ENCODE data around the gene LMAN2L.

LMAN2L gene, protein sequence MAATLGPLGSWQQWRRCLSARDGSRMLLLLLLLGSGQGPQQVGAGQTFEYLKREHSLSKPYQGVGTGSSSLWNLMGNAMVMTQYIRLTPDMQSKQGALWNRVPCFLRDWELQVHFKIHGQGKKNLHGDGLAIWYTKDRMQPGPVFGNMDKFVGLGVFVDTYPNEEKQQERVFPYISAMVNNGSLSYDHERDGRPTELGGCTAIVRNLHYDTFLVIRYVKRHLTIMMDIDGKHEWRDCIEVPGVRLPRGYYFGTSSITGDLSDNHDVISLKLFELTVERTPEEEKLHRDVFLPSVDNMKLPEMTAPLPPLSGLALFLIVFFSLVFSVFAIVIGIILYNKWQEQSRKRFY

DNA sequence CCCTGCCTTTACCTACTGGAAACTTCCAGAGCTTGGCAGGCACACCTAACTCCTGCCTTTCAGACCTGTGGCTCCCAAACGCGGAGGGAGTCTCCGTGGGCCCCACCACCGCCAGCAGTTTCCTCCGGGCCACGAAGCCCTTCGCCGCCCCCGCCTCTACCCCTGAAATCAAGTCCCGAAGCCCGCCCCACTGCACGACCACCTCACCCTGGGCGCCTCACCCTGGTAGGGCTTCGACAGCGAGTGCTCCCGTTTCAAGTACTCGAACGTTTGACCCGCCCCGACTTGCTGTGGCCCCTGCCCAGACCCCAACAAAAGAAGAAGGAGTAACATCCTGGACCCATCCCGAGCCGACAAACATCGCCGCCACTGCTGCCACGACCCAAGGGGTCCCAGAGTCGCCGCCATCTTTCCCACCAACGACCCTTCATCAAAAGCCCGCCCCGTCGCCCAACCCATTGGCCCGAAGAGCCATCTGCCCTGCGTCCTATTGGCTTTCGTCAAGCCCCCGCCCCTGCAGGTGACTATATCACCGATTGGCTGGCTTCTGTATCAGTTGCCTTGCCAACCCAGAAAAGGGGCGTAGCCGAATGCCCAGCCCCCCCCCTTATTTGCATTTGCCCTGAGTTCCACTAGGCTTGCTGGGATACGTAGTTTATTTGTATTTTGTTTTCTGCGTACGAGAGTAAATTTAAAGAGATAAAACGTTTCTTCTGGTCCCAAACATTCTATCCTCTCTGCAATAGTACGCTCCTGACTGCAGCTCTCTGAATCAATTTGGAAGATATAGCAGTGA is at the start of gene LMAN2L:
Gene LMAN2L (minus strand): TSS at position 432 of the 796 bp plus-strand sequence. CDS start 24 bp downstream, at position 408.
- DNase-seq: peak; percentile 98

DNA sequence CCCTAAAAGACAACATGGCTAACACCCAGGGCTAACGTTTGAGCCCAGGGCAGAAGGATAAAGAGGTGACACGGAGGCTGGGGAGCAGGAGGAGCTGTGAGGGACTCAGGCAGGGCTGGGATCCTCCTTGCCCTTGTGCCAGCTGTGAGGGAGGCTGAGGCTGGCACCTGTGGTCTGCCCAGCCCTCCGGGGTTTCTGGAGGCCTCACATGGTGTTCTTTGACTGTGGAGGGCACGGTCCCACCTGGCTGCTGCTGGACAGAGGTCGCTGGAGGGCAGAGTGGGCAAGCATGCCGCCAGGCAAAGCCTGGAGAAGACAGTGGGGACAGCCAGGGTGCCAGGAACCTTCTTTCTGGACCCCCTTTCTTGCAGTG is 49.4 kb upstream of the LMAN2L start:
- no peak for DNase-seq

DNA sequence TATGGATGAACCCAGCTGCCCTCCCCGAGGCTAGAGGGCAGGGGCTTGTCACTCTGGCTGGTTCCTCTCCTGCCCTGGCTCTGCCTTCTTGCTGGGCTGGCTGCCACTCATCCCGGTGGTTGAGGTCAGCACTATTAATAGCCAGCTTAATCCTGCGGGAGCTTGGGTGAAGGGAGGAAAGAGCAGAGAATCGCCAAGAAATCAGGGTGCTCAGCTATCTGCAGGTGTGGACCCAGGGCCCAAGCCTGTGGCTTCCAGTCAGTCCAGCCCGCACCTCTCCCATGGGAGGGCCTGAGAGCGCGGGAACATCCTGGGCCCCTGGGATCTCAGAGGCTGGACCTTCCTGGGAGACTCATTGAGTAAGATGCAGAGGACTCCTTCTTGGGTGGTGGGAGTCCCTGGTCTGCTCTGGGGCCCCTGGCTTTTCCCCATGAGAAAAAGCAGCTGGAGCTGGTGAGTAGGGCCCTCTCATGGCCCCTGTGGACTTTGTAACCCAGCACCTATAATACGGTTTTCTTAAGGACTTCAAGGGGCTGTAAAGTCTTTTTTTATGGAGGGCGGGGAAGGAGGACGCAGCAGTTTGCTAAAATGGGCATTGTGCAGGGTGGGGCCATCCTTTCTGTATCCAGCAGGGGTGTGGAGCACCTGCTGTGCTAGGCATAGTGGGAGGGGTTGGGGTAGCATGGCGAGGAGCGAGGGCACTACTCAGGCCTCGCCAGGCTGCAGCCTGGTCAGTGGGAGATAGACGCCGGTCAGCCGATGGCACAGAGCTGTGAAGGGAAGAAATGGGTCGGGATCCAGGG is 48.8 kb upstream of the LMAN2L start:
- no peak for DNase-seq

DNA sequence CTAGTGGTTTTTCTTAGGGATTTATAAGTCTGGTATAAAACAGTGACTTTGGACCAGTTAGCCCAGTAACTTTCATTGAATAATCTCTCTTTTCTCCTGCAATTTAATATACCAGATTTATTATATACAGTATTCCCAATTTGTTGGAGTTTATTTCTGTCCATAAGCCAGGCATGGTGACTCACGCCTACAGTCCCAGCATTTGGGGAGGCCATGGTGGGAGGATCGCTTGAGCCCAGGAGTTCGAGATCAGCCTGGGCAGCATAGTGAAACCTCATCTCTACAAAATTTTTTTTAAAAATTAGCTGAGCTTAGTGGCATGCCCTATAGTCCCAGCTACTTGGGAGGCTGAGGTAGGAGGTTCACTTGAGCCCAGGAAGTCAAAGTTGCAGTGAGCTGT is 47.5 kb upstream of the LMAN2L start:
- no peak for DNase-seq

DNA sequence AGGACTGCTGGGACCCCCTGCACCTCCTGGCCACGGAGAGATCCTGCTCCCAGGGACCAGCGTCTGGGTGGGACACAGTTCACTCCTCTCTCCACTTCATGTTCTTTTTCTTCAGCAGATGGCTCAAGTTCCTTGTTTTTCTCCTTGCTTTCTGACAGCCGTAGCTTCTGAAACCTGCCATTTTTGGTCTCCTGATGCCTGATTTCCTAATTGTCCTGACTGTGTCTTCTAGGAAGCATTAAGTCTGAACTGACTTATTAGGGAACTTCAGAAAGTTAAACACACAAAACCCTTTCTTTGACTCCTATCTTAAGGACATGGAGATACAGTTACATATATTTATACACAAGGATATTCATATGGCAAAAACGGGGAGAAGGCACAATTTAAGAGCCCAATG is 43.5 kb upstream of the LMAN2L start:
- no peak for DNase-seq

DNA sequence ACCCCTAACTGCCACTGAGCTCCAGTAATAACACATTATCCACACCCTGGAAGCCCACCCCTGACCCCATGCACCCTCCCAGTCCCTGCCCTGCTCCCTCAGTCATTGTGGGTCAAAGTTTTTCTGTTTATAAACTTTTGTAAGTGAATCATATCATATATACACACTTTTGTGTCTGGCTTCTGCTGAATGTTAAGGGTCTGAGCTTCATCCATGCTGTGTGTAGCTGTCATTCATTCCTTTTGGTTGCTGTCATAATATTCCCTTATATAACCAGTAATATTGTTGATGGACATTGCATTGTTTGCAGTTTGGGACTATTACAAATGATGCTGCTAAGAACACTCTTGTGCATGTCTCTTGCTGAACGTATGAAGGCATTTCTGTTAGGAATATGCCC is 35.3 kb upstream of the LMAN2L start:
- DNase-seq: no peak

DNA sequence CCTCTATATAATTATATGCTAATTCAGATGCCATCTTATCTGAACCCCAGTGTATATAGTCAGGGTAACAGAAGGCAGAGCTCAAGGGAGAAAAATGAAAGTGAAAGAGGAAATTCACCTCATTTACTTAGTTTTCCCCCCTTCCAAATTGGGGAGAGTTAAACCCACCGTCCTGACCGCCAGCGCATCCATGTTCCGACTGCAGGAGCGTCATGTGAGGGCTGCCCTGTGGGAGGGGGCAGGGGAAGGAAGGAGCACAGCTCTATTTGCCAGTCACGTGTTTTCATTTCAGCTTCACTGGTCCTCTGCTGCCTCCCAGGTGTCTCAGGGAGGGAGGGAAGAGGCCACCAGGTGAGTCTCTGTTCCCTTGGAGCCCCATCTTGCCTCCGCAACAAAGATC is 34.1 kb upstream of the LMAN2L start:
- DNase-seq: peak; percentile 44

DNA sequence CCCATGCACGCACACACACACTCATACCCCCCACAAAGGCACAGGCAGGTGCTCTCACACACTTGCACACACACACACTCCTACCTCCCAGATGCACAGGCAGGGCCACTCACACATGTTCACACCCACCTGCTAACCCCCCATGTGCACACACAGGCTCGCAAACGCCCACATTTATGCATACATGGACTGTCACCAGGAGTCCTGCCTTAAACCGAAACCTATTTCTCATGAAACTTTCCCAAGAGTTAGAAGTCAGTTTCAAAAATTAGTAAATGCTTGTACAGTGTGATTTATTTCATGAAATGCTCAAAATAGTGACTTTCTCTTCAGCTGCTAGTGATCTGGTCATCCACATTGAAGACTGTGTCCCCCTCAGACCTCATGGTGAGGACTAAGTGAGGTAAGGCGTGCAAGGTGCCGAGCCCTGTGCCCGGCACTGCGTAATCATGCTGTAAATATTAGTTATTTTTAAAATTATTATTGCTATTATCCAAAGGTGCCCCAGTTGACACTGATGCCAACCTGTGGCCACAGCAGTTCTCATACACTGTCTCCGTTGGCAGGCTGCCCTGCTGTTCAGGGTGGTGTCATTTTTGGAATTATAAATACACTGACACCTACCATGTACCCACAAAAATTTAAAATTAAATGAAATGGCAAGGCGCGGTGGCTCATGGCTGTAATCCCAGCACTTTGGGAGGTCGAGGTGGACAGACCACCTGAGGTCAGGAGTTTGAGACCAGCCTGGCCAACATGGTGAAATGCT is 33.2 kb upstream of the LMAN2L start:
- DNase-seq: peak; percentile 37

DNA sequence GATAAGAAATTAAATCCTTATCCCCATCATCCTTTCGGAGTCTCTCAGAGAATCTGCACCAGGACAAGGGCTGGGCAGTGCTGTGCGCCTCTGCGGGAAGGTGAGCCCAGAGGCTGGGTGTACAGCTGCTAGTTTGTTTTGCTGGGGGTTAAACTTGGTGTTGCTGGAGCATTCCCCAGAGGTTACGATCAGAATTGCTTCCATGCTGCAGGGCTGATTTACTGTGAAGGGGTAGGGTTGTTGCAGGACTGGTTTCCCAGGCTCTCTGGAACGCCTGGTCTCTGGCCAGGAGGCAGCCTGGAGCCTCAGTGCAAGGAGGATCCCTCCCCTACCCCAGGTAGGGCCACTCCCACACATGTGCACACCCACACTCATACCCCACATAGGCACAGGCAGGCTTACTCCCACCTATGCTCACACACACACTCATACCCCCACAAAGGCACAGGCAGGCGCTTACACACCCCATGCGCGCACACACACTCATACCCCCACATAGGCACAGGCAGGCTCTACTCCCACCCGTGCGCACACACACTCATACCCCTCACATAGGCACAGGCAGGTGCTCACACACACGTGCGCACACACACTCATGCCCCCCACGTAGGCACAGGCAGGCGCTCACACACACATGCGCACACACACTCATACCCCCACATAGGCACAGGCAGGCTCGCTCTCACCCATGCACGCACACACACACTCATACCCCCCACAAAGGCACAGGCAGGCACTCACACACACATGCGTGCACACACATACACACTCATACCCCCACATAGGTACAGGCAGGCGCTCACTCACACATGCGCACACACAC is 32.1 kb upstream of the LMAN2L start:
- DNase-seq: no peak

DNA sequence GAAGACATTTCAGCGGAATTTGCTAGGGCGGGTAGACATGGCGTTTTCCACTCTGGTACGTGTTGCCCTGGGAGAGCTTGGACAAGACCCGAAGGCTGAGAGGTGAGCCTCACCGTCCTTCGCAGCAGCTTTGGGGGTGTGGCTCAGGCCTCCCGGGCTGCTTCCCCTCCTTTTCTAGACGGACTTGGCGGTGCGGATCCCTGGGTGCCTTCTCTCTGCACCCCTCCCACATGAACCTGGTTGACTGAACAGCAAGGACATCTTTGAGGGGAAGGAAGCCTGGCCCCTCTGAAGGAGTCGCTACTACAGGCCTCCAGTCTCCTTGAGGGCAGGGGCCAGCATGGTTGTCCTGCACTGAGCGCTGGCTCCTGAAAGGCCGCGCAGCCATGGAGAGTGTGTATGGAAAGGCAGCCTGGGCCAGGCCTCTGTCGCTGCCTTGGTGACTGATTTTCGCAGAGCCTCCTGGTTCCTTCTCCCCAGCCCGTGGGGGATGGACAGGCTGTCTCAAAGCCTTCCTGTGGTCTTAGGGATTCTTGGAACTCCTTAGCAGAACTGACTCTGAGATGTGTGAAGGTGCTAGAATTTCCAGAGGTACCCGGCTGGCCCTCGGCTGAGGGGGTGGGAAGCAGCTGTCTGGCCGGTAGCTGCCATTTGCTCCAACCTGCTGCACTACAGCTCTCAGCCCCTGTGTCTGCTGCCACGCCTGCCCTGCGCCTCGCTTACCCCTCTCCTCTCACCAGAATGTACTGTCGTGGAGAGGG is 30.8 kb upstream of the LMAN2L start:
- DNase-seq: no peak

DNA sequence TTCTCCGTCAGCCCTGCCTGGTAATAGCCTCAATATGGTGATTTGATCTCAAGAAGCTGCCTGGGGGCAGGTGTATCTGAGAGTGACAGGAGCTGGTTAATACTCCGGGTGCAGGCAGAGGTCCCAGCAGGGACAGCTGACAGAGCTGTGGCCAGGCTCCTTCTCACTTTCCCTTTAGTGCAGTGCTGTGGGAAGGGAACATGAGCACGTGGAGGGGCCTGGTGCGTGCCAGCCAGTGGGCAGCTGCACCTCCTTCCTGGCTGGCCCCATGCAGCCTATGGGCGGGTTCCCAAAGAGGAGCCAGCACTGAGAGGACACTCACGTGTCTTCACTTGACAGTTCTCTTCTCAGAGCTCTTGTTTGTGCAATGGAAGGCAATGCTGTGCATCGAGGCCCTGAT is 29.9 kb upstream of the LMAN2L start:
- no peak for DNase-seq

DNA sequence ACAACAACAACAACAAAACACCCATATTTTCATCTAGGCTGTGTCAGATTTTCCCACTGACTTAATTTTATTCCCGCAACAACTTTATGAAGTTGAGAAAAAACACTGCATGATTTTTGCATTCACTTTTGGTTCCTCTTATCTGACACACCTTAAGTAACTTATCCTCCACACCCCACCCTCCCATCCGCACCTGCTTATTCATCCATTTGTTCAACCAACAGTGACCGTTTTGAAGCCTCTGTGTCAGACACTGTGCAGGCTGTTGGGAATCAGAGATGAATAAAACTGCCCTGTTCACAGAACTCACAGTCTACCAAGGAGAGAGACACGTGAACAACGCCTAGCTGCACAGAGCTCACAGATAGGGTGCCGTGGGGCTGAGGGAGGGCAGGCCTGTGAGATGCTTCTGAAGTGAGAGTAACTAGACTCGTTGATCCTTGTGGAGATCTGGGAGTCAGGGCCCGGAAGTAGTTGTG is 28.3 kb upstream of the LMAN2L start:
- no peak for DNase-seq

DNA sequence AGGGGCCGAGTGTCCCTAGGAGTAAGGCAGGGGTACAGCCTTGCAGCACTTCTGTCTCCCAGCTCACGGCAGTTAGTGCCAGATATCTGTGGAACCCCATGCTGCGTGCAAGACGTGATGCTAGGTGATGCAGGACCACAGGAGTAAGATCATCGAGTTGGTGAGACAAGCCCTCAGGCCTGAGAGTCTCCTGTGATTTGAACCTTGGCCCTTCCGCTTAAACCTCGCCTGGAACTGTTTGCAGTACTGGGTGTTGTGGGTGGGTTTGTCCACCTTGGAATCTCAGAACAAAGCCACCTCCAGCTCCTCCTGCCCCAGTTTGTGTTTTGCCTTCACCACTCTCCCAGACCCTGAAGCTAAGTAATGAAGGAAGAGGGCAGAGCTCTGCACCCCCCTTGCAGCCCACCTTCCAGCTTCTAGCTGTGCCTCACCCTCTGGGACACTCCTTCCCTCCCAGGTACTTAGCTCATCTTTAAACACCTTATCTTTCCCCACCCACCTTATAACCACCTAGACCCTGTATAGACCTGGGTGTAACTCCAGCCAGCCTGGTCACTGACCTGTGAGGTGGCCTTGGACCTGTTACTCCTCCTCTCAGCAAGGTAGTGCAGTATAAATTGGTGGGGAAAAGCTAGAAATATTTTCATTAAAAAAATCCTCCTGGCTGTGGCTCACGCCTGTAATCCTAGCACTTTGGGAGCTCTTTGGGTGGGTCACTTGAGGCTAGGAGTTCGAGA is 27.4 kb upstream of the LMAN2L start:
- no peak for DNase-seq

DNA sequence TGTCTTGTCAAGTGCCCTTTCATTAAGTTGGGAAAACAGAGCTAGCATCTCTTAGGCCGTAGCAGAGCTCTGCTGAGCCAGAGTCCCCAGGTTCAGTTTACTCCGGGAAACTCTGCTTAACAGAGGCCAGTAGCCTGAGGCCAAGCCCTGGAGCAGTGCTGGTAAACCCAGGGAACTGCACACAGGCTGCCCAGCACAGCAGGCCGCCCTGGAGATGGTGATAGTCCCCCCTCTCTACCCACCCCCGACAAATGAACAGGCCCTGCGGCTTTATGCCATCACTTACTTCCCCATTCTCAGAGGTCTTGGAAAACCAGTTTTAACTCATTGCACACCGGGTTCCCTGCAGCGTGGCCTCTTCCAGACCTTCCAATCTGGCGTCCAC is 24.4 kb upstream of the LMAN2L start:
- DNase-seq: no peak

DNA sequence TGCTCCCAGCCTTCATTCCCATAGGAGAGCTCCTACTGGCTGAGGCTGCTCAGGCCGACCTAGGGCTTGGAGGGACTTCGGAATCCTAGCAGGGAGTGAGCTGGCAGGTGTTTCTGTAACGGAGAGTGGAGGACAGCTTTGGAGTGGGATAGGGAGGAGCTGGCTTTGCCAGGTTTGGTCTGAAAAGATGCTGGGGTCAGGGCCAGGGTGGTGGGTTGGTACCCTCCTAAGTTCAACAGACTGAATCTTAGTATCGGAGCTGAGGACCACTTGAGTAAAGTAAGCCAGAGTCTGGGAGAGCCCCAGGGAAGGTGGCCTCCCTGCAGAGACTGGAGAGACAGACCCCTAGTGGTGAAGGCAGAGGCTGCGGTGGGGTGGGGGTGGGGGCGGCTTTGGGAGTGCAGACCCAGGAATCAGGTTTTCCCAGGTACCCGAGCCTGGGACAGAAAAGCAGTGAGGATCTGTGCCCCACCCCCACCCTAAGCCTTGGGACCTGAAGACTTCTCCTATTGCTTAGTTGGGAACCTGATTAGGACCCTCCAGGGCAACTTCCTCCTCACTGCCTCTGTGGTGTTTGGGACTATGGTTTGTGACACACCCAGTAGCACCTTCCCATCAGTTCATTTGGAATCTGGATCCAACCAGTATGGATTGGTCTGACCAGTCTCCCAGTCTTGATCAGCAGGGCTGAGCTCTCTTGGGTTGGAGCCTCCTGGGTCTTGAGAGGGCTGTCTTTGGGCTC is 23.8 kb upstream of the LMAN2L start:
- no peak for DNase-seq

DNA sequence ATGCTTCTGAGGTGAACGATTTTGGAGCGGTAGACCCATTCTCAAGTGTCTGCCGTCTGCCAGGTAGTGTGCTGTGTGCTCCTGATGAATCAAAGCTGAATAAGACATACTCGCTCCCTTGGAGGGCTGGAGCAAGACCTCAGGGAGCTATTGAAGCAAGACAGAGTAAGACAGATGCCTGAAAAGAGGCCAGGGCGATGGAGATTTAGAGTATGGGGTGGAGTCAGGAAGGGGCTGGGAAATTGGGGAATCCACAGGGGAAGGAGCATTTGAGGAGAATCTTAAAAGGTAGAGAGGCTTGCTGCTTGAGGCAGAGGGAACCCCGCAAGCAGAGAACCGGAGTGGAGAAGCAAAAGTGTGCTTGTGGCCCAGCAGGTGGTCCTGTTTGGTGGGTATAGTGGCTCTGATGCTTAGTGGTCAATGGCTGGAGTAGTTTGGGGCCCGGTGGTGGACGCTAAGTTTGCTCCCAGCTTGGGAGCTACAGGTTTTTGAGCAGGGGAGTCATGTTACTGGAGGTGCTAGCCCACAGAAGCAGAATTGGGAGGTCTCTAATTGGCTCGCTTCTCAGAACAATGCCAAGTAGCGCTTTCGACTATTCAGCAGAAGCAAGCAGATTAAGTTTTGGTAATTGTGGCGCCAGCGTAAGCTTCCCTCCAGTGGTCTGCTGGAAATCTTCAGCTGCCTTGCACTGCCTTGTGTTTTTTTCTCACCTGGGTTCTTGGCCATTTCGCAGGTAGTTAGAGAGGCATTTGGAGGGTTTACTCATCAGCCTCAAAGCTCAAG is 22.9 kb upstream of the LMAN2L start:
- DNase-seq: no peak

DNA sequence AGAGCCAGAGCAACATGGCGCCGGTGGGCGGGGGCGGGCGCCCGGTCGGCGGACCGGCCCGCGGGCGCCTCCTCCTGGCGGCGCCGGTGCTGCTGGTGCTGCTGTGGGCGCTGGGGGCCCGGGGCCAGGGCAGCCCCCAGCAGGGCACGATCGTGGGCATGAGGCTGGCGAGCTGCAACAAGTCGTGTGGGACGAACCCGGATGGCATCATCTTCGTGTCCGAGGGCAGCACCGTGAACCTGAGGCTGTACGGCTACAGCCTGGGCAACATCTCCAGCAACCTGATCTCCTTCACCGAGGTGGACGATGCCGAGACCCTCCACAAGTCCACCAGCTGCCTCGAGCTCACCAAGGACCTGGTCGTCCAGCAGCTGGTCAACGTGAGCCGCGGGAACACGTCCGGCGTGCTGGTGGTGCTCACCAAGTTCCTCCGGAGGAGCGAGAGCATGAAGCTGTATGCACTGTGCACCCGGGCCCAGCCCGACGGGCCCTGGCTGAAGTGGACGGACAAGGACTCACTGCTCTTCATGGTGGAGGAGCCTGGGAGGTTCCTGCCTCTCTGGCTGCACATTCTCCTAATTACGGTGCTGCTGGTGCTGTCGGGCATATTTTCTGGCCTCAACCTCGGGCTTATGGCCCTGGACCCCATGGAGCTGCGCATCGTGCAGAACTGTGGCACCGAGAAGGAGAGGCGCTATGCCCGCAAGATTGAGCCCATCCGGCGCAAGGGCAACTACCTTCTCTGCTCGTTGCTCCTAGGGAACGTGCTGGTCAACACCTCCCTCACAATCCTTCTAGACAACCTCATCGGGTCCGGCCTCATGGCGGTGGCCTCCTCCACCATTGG is 21.3 kb upstream of the LMAN2L start:
- no peak for DNase-seq

Measured in activated CD4-positive, alpha-beta T cell treated with anti-CD3 and anti-CD28 coated beads, Interleukin-2, amount 50 U/mL, for 16 hours (primary cell).